ENCODE measurements around the gene STAB2. TPM values are rescaled to one million over a fixed set of nuclear protein-coding genes. Genes with fewer than 3 reads are reported as not detected.

Gene STAB2
- total RNA-seq, 4 donors from 2014 or later, result not detected

DNA sequence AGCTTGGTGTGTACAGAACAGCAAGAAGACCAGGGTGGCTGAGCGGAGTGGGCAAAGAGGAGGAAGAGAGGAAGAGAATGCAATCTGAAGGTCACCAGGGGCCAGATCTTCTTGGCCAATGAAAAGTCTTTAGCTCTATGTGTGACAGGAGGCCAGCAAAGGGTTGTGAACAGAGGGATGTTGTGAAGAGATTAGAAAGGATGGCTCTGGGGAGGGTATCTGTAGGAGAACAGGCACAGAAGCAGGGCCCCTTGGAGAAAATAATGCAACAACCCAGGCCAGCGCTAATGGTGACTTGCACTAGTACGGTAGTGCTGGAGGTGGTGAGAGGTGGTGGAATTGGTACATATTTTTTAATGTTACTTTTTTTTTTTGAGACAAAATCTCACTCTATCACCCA is 156.7 kb downstream of the STAB2 start:
- ATAC-seq (no peak), DNase-seq (no peak)
- Histone ChIP-seq H3K36me3 (no peaks in the 10 kb centered on the region), H3K4me1 (no peaks in the 10 kb centered on the region), H3K27ac (no peak overlapping the region), H3K9me3 (no peaks in the 10 kb centered on the region), H3K4me3 (no peak overlapping the region), H3K27me3 (no peaks in the 10 kb centered on the region)
- TF ChIP-seq, protein P1, sequence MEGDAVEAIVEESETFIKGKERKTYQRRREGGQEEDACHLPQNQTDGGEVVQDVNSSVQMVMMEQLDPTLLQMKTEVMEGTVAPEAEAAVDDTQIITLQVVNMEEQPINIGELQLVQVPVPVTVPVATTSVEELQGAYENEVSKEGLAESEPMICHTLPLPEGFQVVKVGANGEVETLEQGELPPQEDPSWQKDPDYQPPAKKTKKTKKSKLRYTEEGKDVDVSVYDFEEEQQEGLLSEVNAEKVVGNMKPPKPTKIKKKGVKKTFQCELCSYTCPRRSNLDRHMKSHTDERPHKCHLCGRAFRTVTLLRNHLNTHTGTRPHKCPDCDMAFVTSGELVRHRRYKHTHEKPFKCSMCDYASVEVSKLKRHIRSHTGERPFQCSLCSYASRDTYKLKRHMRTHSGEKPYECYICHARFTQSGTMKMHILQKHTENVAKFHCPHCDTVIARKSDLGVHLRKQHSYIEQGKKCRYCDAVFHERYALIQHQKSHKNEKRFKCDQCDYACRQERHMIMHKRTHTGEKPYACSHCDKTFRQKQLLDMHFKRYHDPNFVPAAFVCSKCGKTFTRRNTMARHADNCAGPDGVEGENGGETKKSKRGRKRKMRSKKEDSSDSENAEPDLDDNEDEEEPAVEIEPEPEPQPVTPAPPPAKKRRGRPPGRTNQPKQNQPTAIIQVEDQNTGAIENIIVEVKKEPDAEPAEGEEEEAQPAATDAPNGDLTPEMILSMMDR (IDR thresholded peaks at IDR 0.05 in 4 of 5, conservative IDR thresholded peaks at IDR 0.05 in 1 of 5), result no peak
- TF ChIP-seq POLR2A (IDR thresholded peaks at IDR 0.05), result no peak
- in situ Hi-C loops (cut with MboI; ENCODE audit: low sequenced_read_pairs in 4 of 4), result no loop called here
- intact Hi-C loops (cut with DNase I; ENCODE audit: low total_unique reads), result no loop called here

DNA sequence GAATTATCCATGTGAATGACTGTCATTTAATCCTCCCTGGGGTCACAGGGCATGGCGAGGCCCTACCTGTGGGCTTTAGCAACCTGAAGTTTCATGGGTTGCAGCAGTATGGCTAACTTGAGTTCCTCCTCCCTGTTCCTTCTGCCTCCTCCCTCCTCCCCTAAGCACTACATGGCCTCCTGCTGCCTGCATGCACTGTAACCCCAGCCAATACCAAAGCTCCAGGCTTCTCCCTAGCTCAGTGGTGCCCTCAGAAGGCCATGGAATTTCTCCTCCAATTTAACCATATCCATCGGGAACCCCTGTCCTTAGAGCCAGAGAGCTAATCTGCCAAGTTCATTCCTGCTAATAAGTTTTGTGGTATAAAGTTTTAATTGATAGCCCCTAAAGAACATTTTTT is 158.9 kb downstream of the STAB2 start:
- ATAC-seq, result no peak
- no peak overlapping the region for H3K4me3 ChIP-seq
- no peak overlapping the region for H3K27ac ChIP-seq
- intact Hi-C loops (cut with DNase I; ENCODE audit: low total_unique reads) (no loop called here), in situ Hi-C loops (cut with MboI; ENCODE audit: low sequenced_read_pairs in 4 of 4) (no loop called here)
- H3K27me3 ChIP-seq, result no peaks in the 10 kb centered on the region
- no peaks in the 10 kb centered on the region for H3K36me3 ChIP-seq
- H3K9me3 ChIP-seq, result no peaks in the 10 kb centered on the region
- TF ChIP-seq, protein P1 (IDR thresholded peaks at IDR 0.05 in 4 of 5, conservative IDR thresholded peaks at IDR 0.05 in 1 of 5), result no peak
- no peak for TF ChIP-seq POLR2A (IDR thresholded peaks at IDR 0.05)
- no peaks in the 10 kb centered on the region for H3K4me1 ChIP-seq
- no peak for DNase-seq

DNA sequence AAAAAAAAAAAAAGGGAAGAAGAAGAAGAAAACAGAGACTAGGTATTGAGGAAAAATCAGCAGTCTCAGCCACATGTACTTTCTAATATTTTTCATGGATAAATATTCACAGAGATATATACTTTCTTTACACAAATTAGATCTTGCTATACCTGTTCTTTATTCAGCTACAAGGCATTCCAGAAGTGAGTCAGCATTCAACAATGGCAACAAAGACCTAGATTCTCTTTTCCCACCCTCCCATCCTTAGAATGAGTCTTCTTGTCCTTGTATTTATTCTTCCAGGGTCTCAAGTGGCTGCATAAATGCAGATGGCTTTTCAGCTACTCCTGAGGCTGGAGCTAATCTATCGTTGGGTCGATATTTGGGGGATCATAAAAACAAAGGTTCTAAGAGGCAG is 160.9 kb downstream of the STAB2 start:
- ATAC-seq (no peak), DNase-seq (no peak)
- no peaks in the 10 kb centered on the region for H3K4me1 ChIP-seq
- in situ Hi-C loops (cut with MboI; ENCODE audit: low sequenced_read_pairs in 4 of 4), result no loop called here
- intact Hi-C loops (cut with DNase I; ENCODE audit: low total_unique reads), result no loop called here
- no peaks in the 10 kb centered on the region for H3K9me3 ChIP-seq
- no peak overlapping the region for H3K4me3 ChIP-seq
- H3K36me3 ChIP-seq, result no peaks in the 10 kb centered on the region
- no peaks in the 10 kb centered on the region for H3K27me3 ChIP-seq
- no peak for TF ChIP-seq POLR2A (IDR thresholded peaks at IDR 0.05)
- TF ChIP-seq, protein P1 (IDR thresholded peaks at IDR 0.05 in 4 of 5, conservative IDR thresholded peaks at IDR 0.05 in 1 of 5), result no peak
- H3K27ac ChIP-seq, result no peak overlapping the region

DNA sequence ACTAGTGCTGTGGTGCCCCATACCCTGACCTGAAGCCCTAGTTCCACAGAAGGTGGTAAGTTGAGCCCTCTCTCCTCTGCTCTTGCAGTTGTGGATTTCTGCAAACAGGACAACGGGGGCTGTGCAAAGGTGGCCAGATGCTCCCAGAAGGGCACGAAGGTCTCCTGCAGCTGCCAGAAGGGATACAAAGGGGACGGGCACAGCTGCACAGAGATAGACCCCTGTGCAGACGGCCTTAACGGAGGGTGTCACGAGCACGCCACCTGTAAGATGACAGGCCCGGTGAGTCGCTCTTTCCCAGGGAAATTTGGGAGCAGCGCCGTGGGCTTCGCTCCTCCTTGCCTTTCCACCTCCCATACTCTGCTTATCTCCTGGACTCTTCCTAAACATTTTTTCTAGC is 161.8 kb downstream of the STAB2 start:
- H3K36me3 ChIP-seq, result no peaks in the 10 kb centered on the region
- no peaks in the 10 kb centered on the region for H3K9me3 ChIP-seq
- in situ Hi-C loops (cut with MboI; ENCODE audit: low sequenced_read_pairs in 4 of 4) (no loop called here), intact Hi-C loops (cut with DNase I; ENCODE audit: low total_unique reads) (no loop called here)
- ATAC-seq, result no peak
- H3K27ac ChIP-seq, result no peak overlapping the region
- H3K4me1 ChIP-seq, result no peaks in the 10 kb centered on the region
- no peak for DNase-seq
- H3K27me3 ChIP-seq, result no peaks in the 10 kb centered on the region
- no peak overlapping the region for H3K4me3 ChIP-seq
- no peak for TF ChIP-seq POLR2A (IDR thresholded peaks at IDR 0.05)
- TF ChIP-seq, protein P1 (IDR thresholded peaks at IDR 0.05 in 4 of 5, conservative IDR thresholded peaks at IDR 0.05 in 1 of 5), result no peak

DNA sequence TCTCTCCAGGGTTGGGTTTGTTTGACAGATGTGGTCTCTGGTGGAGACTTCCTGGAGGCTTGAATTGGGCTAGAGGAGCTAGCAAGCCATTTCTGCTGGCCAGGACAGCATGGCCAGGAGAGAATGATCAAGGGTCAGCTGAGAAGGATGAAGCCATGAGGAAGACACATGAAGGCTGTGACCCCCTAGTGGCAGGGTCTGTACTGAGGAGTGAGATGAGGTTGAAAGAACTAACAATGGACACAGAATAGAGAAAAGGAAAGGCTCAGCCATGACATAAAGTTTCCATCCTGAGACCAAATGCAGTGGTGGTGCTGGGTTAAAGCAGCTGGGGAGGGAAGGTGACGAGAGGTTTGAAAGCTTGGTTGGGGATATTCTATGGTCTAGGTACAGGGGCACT is 164.1 kb downstream of the STAB2 start:
- Histone ChIP-seq H3K27ac (no peak overlapping the region), H3K4me1 (no peaks in the 10 kb centered on the region), H3K36me3 (no peaks in the 10 kb centered on the region), H3K27me3 (no peaks in the 10 kb centered on the region), H3K4me3 (no peak overlapping the region), H3K9me3 (no peaks in the 10 kb centered on the region)
- no peak for DNase-seq
- intact Hi-C loops (cut with DNase I; ENCODE audit: low total_unique reads), result no loop called here
- TF ChIP-seq, protein P1 (IDR thresholded peaks at IDR 0.05 in 4 of 5, conservative IDR thresholded peaks at IDR 0.05 in 1 of 5), result no peak
- TF ChIP-seq POLR2A (IDR thresholded peaks at IDR 0.05), result no peak
- ATAC-seq, result no peak
- in situ Hi-C loops (cut with MboI; ENCODE audit: low sequenced_read_pairs in 4 of 4), result no loop called here

Data from gastrocnemius medialis (tissue), 4 donors.